HG02938 (cell line): Measurements from ENCODE around the gene SLC25A11.
"Not testable (repeated sequence)": the region's sequence is repeated elsewhere in the genome, so short reads cannot be mapped to it uniquely, and the experiment has no call there.

Experiments
- ATAC-seq: cut with Tn5 transposase; IDR thresholded peaks from one replicate; pipeline ENCODE4 v1.9.1; 2021; ENCODE audit warnings: mild to moderate bottlenecking, moderate library complexity; ENCODE audit not compliant: unreplicated experiment

The SLC25A11 gene

GRCh38 chr17:4945944-4946280, 6.1 kb upstream of the SLC25A11 start:
- ATAC-seq: no peak

GRCh38 chr17:4945176-4945943, 5.5 kb upstream of the SLC25A11 start:
- no peak for ATAC-seq

- ATAC-seq: no peak
Observed at GRCh38 chr17:4944554-4945175, 4.8 kb upstream of the SLC25A11 start.

DNA sequence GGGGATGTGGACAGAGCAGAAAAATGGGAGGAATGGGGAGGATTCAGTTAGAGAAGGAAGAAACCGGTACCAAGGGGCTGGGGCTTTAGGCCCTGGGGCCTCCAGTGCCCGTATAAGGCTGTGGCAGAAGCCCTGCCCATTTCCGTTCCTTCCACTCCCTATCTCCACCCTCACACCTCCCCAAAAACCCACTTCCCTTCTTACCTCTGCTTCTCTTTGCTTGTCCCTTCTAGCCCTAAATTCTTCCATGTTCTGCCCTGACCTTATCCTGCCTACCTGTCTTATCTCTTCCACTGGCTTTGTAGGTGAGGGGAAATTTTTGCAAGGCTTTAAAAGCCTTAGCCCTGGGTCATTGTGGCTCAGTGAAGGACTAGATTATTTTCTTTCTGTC, 4.3 kb upstream of the SLC25A11 start:
- ATAC-seq: no peak

- ATAC-seq: no peak
Observed at GRCh38 chr17:4942760-4943508, 3.1 kb upstream of the SLC25A11 start.

GRCh38 chr17:4941319-4941610, 1.4 kb upstream of the SLC25A11 start:
- ATAC-seq: no peak

- no peak for ATAC-seq
Observed at GRCh38 chr17:4940555-4941318, 891 bp upstream of the SLC25A11 start.

DNA sequence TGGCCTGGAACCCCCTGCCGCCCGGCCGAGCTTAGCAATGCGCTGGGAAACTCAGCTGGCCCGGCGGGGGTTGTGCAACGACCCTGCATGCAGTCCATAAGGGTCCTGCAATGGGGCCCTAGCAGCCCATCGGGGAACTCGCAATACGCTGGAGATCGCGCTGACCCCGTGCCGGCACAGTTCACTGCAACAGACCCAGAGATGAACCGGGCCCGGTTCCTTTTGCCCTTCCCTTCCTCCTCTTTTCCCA, 375 bp downstream of the SLC25A11 start:
- ATAC-seq: no peak

DNA sequence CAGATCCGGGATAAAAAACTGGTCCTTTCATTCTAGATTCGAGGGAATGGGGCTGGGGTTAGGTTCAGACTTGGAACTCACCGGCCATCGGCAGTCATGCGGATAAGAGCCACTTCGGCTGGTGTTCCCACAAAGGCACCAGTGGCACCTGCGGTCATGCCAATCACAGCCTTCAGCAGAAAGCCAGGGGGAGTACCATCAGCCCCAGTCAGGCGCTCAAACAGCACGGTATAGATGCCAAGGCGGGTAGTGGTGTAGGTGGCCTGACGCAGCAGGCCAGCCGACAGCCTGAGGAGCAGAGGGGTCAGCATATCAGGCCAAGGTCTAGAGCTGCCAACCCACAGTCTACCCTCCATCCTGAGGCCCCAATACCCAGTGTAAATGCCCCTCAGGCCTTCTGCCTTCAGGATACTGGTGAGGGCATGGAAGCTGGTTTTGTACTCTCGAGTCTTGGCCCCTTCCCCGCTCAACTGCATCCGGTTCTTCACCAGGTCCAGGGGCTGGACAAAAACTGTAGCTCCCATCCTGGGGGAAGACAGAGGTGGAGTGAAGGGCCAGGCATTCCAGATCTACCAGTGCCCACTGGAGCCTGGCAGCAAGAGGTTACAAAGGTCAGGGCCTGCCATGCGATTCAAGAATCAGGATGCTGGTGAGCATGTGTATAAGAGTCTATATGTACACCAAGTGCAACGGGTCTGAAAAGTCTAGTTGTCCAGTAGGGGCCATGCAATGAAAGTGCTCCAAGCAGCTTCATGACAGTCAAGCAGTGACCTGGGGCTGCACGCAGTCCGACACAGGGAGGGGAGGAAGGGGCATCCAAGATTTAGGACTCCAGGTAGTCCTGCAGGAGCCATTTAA, 929 bp downstream of the SLC25A11 start:
- ATAC-seq: no peak

- ATAC-seq: no peak
Observed at GRCh38 chr17:4938069-4938491, 1.8 kb downstream of the SLC25A11 start.

- ATAC-seq: no peak
Observed at GRCh38 chr17:4937553-4937952, 2.3 kb downstream of the SLC25A11 start.

DNA sequence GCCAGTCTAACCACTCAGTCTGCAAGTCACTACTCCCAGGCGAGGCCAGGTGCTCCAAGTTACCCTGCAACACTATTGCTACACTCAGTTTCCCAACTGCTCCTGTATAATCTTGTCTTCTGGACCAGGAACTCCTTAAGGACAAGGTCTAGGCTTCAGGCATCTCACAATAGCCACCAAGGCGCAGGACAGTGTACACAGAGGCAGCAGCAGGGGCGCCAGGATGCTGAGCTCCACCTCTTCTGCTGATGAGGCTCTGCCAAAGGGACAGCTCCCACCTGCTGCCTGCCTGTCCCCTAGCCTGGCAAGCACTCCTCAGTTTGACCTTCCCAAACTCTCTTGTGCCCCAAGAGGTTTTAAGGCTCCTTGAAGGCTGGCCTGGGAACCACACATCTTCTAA, 3.4 kb downstream of the SLC25A11 start:
- ATAC-seq: no peak

DNA sequence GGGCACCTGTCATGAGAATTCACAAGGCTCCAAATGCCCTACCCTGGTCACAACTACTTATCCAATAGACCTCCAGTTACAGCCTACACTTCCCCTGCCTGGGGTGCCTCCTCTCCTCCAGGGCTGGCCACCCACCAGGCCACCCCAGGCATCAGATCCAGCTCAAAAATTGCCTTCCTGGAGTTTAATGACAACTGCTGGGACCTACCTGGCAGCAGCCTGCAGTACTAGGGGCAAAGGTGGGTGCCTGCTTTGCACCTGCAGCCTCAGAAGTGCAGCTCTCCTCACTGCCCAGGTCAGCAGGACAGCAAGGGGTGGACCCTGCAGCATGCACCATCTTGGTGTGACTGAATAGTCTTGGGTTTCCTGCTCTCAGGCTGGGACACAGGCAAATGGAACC, 4.2 kb downstream of the SLC25A11 start:
- no peak for ATAC-seq

DNA sequence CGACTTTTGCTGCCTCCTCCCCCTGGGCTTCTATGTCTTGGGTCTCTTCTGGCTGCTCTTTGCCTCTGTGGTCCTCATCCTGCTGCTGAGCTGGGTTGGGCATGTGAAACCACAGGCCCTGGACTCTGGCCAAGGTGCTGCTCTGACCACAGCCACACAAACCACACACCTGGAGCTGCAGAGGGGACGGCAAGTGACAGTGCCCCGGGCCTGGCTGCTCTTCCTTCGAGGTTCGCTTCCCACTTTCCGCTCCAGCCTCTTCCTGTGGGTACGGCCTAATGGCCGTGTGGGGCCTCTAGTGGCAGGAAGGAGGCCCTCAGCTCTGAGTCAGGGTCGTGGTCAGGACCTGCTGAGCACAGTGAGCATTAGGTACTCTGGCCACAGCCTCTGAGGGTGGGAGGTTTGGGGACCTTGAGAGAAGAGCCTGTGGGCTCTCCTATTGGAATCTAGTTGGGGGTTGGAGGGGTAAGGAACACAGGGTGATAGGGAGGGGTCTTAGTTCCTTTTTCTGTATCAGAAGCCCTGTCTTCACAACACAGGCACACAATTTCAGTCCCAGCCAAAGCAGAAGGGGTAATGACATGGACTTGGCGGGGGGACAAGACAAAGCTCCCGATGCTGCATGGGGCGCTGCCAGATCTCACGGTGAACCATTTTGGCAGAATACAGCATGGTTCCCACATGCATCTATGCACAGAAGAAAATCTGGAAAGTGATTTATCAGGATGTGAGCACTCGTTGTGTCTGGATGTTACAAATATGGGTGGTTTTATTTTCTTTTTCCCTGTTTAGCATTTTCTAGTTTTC, 5.5 kb downstream of the SLC25A11 start:
- ATAC-seq: no peak

GRCh38 chr17:4933646-4934045, 6.2 kb downstream of the SLC25A11 start:
- no peak for ATAC-seq

DNA sequence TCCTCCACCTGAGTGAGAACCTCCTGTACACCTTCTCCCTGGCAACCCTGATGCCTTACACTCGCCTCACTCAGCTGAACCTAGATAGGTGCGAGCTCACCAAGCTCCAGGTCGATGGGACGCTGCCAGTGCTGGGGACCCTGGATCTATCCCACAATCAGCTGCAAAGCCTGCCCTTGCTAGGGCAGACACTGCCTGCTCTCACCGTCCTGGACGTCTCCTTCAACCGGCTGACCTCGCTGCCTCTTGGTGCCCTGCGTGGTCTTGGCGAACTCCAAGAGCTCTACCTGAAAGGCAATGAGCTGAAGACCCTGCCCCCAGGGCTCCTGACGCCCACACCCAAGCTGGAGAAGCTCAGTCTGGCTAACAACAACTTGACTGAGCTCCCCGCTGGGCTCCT, 7.1 kb downstream of the SLC25A11 start:
- ATAC-seq: no peak

DNA sequence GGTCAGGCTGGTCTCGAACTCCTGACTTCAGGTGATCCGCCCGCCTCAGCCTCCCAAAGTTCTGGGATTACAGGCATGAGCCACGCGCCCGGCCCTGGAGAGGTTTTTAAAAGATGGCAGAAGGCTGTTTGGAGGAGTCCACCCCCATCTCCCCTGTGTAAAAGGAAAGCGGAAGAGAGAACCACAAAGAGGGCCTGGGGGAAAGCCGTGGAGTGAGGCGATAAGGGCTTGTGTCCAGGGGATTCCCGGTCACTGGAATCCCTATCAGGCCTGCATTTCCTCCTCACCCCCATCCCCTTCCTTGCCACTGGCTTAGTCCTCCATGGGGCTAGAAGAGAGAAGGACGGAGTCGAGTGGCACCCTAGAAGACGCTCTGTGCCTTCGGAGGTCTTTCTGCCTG, 7.9 kb downstream of the SLC25A11 start, which contains the start of gene GP1BA:
TSS of gene GP1BA (plus strand) at position 315 of the 400 bp plus-strand sequence. CDS start 328 bp downstream, outside the sequence.
- ATAC-seq: no peak

GRCh38 chr17:4928881-4929280, 11.0 kb downstream of the SLC25A11 start:
- ATAC-seq: no peak

- not testable (repeated sequence) for ATAC-seq
Observed at GRCh38 chr17:4926577-4927335, 13.1 kb downstream of the SLC25A11 start.
